Sigmoid colon (tissue), 4 donors: ENCODE data around the gene MAML3.

Experiments used
- EP300 ChIP-seq, 4 donors: sonication (generic); formaldehyde crosslinking; IDR thresholded peaks; one replicate each; pipeline ENCODE4 v1.6.1; 2017; ENCODE audit warnings: antibody characterized with exemption in 4 of 4
- POLR2A ChIP-seq, 2 donors: fragments of 450-650 bp; IDR thresholded peaks; one replicate each; pipeline ENCODE4 v1.6.1; 2016; ENCODE audit warnings: antibody characterized with exemption in 2 of 2, mild to moderate bottlenecking in 2 of 2, moderate library complexity in 2 of 2
- POLR2AphosphoS5 ChIP-seq, 4 donors: sonication (generic); formaldehyde crosslinking; IDR thresholded peaks; one replicate each; pipeline ENCODE4 v1.6.1; 2017; ENCODE audit warnings: antibody characterized with exemption in 4 of 4
- TF ChIP-seq, protein P1 (sequence below), 4 experiments: fragments of 450-650 bp in 3 of 4; fragments of 200-600 bp in 1 of 4; IDR thresholded peaks; one replicate each; pipeline ENCODE4 v1.5.1; 2016 to 2019; ENCODE audit warnings: antibody characterized with exemption in 4 of 4, mild to moderate bottlenecking in 3 of 4, moderate library complexity in 2 of 4

DNA sequence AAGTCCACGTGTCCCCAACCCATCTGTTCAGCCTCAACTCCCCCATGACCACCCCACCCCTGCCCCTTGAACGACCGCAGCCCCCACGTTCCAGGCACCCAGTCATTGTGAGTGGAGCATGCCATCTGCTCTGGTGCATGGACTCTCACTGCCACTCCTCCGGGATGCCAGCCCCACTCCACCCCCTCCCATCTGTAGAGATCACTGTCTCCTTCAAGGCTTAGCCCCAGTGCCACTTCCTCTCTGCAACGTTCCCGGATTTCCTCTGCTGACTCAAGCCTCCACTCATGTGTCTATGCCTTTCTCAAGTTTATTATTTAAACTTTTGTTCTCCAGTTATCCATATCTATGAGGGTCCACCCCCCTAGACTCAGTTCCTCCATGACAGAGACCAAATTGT lies 54.0 kb downstream of the MAML3 start:
- TF ChIP-seq, protein P1, sequence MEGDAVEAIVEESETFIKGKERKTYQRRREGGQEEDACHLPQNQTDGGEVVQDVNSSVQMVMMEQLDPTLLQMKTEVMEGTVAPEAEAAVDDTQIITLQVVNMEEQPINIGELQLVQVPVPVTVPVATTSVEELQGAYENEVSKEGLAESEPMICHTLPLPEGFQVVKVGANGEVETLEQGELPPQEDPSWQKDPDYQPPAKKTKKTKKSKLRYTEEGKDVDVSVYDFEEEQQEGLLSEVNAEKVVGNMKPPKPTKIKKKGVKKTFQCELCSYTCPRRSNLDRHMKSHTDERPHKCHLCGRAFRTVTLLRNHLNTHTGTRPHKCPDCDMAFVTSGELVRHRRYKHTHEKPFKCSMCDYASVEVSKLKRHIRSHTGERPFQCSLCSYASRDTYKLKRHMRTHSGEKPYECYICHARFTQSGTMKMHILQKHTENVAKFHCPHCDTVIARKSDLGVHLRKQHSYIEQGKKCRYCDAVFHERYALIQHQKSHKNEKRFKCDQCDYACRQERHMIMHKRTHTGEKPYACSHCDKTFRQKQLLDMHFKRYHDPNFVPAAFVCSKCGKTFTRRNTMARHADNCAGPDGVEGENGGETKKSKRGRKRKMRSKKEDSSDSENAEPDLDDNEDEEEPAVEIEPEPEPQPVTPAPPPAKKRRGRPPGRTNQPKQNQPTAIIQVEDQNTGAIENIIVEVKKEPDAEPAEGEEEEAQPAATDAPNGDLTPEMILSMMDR (IDR thresholded peaks at IDR 0.05), result no peak
- TF ChIP-seq POLR2AphosphoS5 (IDR thresholded peaks at IDR 0.05), result no peak
- no peak for TF ChIP-seq EP300 (IDR thresholded peaks at IDR 0.05)
- TF ChIP-seq POLR2A (IDR thresholded peaks at IDR 0.05), result no peak
